CD14-positive monocyte (primary cell): ENCODE results near the gene TRMT112. TPM values are rescaled to one million over a fixed set of nuclear protein-coding genes. Genes with fewer than 3 reads are reported as not detected.

Experiments
- DNase-seq, 3 donors: peaks; one replicate each; pipeline ENCODE4 v3.0.0-alpha.2; 2011 to 2022
- H2AFZ ChIP-seq: 2 replicates; pipeline ENCODE4 v1.6.0; 2012; ENCODE audit warnings: mild to moderate bottlenecking, low read depth, low read length, inconsistent platforms; ENCODE audit not compliant: insufficient read depth, poor library complexity, severe bottlenecking
- H3K27ac ChIP-seq, 2 donors: 1 replicate in 1 of 2; 2 replicates in 1 of 2; pipeline ENCODE4 v1.5.1; 2012 to 2013; ENCODE audit warnings: low read length in 2 of 2, control low read depth in 1 of 2, inconsistent platforms in 1 of 2, low read depth in 1 of 2, mild to moderate bottlenecking in 1 of 2
- H3K27me3 ChIP-seq, 2 donors: one replicate each; pipeline versions ENCODE4 v1.6.0 to v1.6.1; 2011 to 2013; ENCODE audit warnings: low read length in 2 of 2; ENCODE audit not compliant: control insufficient read depth in 2 of 2, insufficient read depth in 2 of 2
- H3K36me3 ChIP-seq, 2 donors: replicated peaks in 1 of 2; 1 replicate in 1 of 2; 2 replicates in 1 of 2; pipeline versions ENCODE4 v1.5.1 to v1.6.1; 2012 to 2013; ENCODE audit warnings: low read length in 2 of 2, control low read depth in 1 of 2, inconsistent platforms in 1 of 2, mild to moderate bottlenecking in 1 of 2; ENCODE audit not compliant: insufficient read depth in 2 of 2, control insufficient read depth in 1 of 2
- H3K4me1 ChIP-seq, 2 donors: 1 replicate in 1 of 2; 2 replicates in 1 of 2; pipeline versions ENCODE4 v1.5.1 to v1.6.1; 2012 to 2013; ENCODE audit warnings: low read length in 2 of 2, control low read depth in 1 of 2, inconsistent platforms in 1 of 2, mild to moderate bottlenecking in 1 of 2, moderate library complexity in 1 of 2; ENCODE audit not compliant: insufficient read depth in 2 of 2, control insufficient read depth in 1 of 2
- H3K4me2 ChIP-seq: replicated peaks from 2 replicates; pipeline ENCODE3; 2012; ENCODE audit warnings: low read length, moderate library complexity, mild to moderate bottlenecking; ENCODE audit not compliant: poor library complexity, severe bottlenecking; ENCODE audit errors: extremely low read depth
- H3K4me3 ChIP-seq, 3 experiments: fragments of 200-600 bp in 1 of 3; sonication (generic) in 1 of 3; replicated peaks in 1 of 3; 1 replicate in 2 of 3; 2 replicates in 1 of 3; pipeline ENCODE4 v1.5.1; 2011 to 2013; ENCODE audit warnings: low read length in 3 of 3, mild to moderate bottlenecking in 3 of 3, control low read depth in 2 of 3, low read depth in 2 of 3, inconsistent platforms in 1 of 3, moderate library complexity in 1 of 3
- H3K79me2 ChIP-seq: 2 replicates; pipeline ENCODE4 v1.6.0; 2012; ENCODE audit warnings: mild to moderate bottlenecking, control low read depth, inconsistent platforms, low read length, moderate library complexity; ENCODE audit not compliant: insufficient read depth
- H3K9ac ChIP-seq: 2 replicates; pipeline ENCODE4 v1.6.0; 2017; ENCODE audit warnings: low read length, mild to moderate bottlenecking; ENCODE audit not compliant: insufficient read depth, poor library complexity, severe bottlenecking
- H3K9me3 ChIP-seq, 2 donors: replicated peaks in 1 of 2; 1 replicate in 1 of 2; 2 replicates in 1 of 2; pipeline versions ENCODE4 v1.5.1 to v1.6.1; 2012 to 2013; ENCODE audit warnings: low read length in 2 of 2, control low read depth in 1 of 2; ENCODE audit not compliant: control insufficient read depth in 1 of 2, insufficient read depth in 1 of 2
- H4K20me1 ChIP-seq: 2 replicates; pipeline ENCODE4 v1.6.0; 2012; ENCODE audit warnings: mild to moderate bottlenecking, low read length, control low read depth, moderate library complexity; ENCODE audit not compliant: insufficient read depth
- H3K27ac Mint-ChIP-seq, 7 donors: one replicate each; pipeline ENCODE4 v1.8.0; 2020; ENCODE audit warnings: mild to moderate bottlenecking in 7 of 7, mixed read lengths in 7 of 7, moderate library complexity in 6 of 7, inconsistent platforms in 2 of 7
- H3K27me3 Mint-ChIP-seq, 3 donors: one replicate each; pipeline ENCODE4 v1.8.0; 2021 to 2022; ENCODE audit warnings: low read depth in 3 of 3, mild to moderate bottlenecking in 3 of 3, mixed read lengths in 3 of 3, moderate library complexity in 3 of 3, inconsistent platforms in 1 of 3
- H3K36me3 Mint-ChIP-seq, 2 donors: one replicate each; pipeline ENCODE4 v1.8.0; 2020; ENCODE audit warnings: mixed read lengths in 2 of 2, inconsistent platforms in 1 of 2, mild to moderate bottlenecking in 1 of 2
- H3K4me1 Mint-ChIP-seq: one replicate; pipeline ENCODE4 v1.8.0; 2020; ENCODE audit warnings: mild to moderate bottlenecking, mixed read lengths
- H3K4me3 Mint-ChIP-seq, 2 donors: one replicate each; pipeline ENCODE4 v1.8.0; 2020; ENCODE audit warnings: mild to moderate bottlenecking in 2 of 2, mixed read lengths in 2 of 2, moderate library complexity in 1 of 2
- H3K9me3 Mint-ChIP-seq, 7 donors: one replicate each; pipeline ENCODE4 v1.8.0; 2020 to 2022; ENCODE audit warnings: mixed read lengths in 7 of 7, mild to moderate bottlenecking in 6 of 7, moderate library complexity in 6 of 7, inconsistent platforms in 2 of 7
- WGBS: methylation state at CpG from one replicate; pipeline ENCODE4 v1.1.5; 2013; ENCODE audit warnings: missing lambda C conversion rate; ENCODE audit not compliant: insufficient coverage; 5-methylcytosine and 5-hydroxymethylcytosine counted together
- intact Hi-C, 2 donors: fragments of 100-400 bp; cut with micrococcal nuclease; formaldehyde crosslinking; loops; one replicate each; pipeline versions ENCODE4 v1.15.0 to v1.15.1; 2023
- polyA plus RNA-seq, 3 donors: library from polyadenylated mRNA; depleted of rRNA in 1 of 3; unstranded in 2 of 3; stranded (reverse) in 1 of 3; fragments of 300-500 nt in 2 of 3; fragments of >200 nt in 1 of 3; fragmentation: Illumina TruSeq in 2 of 3; gene quantifications; 1 replicate in 2 of 3; 2 replicates in 1 of 3; pipeline ENCODE4 v1.2.3, GENCODE V29; 2012 to 2021
- TF ChIP-seq, protein P1 (sequence below): fragments of 200-600 bp; IDR thresholded peaks from one replicate; pipeline ENCODE4 v1.8.0; 2022; ENCODE audit warnings: antibody characterized with exemption, mild to moderate bottlenecking

The TRMT112 gene
- polyA plus RNA-seq, 3 donors = 162 to 298 (median 254) TPM

DNA sequence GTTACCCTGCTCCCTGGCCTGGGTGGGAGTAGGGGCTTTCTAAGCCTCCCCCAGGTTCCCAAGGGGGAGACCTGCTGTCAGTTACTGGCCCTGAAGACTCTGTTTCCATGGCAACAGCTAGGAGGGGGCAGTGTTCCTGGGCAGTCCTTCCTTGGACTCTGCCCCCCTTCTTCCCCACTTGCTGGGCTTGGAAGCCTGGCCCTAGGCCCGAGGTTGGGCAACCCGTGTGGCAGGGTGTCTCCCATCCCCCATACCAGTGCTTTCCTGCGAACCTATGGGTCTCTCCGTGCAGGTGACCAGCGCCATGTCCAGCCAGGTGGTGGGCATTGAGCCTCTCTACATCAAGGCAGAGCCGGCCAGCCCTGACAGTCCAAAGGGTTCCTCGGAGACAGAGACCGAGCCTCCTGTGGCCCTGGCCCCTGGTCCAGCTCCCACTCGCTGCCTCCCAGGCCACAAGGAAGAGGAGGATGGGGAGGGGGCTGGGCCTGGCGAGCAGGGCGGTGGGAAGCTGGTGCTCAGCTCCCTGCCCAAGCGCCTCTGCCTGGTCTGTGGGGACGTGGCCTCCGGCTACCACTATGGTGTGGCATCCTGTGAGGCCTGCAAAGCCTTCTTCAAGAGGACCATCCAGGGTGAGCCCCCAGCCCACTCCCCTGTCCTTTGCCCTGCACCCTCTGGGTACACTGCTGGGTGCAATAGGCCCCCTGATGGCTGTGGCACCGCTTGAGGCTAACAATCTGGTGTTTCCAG lies 10.3 kb downstream of the TRMT112 start:
- Histone ChIP-seq H3K36me3 (peaks cover 9 to 22% of the 10 kb centered on the region in 2 donors), H4K20me1 (peaks cover 49% of the 10 kb centered on the region), H3K9me3 (no peaks in the 10 kb centered on the region), H3K4me3 (peak overlapping the region; percentile 46 to 91 (median 90)), H3K4me2 (peak overlapping the region; percentile 97), H3K79me2 (peaks cover 54% of the 10 kb centered on the region), H3K9ac (no peak overlapping the region), H2AFZ (no peak overlapping the region), H3K27me3 (no peaks in the 10 kb centered on the region), H3K4me1 (peaks cover 26 to 30% of the 10 kb centered on the region in 2 donors), H3K27ac (peak overlapping the region; percentile 78 to 80)
- peak overlapping the region; percentile 96 to 97 for H3K4me3 Mint-ChIP-seq
- H3K4me1 Mint-ChIP-seq = peaks cover 35% of the 10 kb centered on the region
- peaks cover 4 to 5% (median 5%) of the 10 kb centered on the region in 3 donors for H3K27me3 Mint-ChIP-seq
- no peaks in the 10 kb centered on the region for H3K9me3 Mint-ChIP-seq
- TF ChIP-seq, protein P1, sequence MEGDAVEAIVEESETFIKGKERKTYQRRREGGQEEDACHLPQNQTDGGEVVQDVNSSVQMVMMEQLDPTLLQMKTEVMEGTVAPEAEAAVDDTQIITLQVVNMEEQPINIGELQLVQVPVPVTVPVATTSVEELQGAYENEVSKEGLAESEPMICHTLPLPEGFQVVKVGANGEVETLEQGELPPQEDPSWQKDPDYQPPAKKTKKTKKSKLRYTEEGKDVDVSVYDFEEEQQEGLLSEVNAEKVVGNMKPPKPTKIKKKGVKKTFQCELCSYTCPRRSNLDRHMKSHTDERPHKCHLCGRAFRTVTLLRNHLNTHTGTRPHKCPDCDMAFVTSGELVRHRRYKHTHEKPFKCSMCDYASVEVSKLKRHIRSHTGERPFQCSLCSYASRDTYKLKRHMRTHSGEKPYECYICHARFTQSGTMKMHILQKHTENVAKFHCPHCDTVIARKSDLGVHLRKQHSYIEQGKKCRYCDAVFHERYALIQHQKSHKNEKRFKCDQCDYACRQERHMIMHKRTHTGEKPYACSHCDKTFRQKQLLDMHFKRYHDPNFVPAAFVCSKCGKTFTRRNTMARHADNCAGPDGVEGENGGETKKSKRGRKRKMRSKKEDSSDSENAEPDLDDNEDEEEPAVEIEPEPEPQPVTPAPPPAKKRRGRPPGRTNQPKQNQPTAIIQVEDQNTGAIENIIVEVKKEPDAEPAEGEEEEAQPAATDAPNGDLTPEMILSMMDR = no peak
- DNase-seq = no peak
- peaks cover 12 to 32% of the 10 kb centered on the region in 2 donors for H3K36me3 Mint-ChIP-seq
- H3K27ac Mint-ChIP-seq = peak overlapping the region in 6 of 7 donors; percentile 50 to 97 (median 94)
- WGBS = 74% methylated on average over 12 of the region's 15 CpGs
- intact Hi-C loops = loop anchor here in 1 of 2 donors (5.0 kb wide), 1 partner anchor 35 kb away; the partner anchor contains the start of gene CCDC88B

DNA sequence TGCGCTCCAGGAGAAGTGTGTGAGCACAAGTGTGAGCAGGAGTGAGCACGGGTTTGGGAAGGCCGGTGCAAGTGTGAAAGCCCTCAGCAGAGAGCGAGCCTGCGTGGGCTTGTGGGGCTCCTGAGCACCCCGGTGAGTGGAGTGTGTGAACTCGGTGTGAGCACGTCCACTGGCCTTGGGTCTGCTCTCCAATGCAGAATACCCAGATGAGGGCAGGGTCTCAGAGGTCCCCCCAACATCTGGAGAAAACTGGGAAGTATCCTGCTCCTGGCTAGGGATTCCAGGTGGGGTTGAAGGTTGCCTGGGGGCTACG lies 10.8 kb downstream of the TRMT112 start:
- TF ChIP-seq, protein P1 = no peak
- intact Hi-C loops = loop anchor here in 1 of 2 donors (5.0 kb wide), 1 partner anchor 36 kb away; the partner anchor contains the start of gene CCDC88B
- WGBS = 10% methylated on average over 7 of the region's 9 CpGs
- Histone ChIP-seq H3K27me3 (no peaks in the 10 kb centered on the region), H2AFZ (peak overlapping the region; percentile 66), H3K9me3 (no peaks in the 10 kb centered on the region), H3K4me1 (peaks cover 28 to 33% of the 10 kb centered on the region in 2 donors), H4K20me1 (peaks cover 49% of the 10 kb centered on the region), H3K9ac (peak overlapping the region; percentile 65), H3K4me3 (peak overlapping the region; percentile 46 to 91 (median 90)), H3K27ac (peak overlapping the region; percentile 78 to 80), H3K79me2 (peaks cover 52% of the 10 kb centered on the region), H3K4me2 (peak overlapping the region; percentile 97), H3K36me3 (peaks cover 9 to 22% of the 10 kb centered on the region in 2 donors)
- Mint-ChIP-seq H3K27ac (peak overlapping the region; percentile 92 to 97 (median 96)), H3K9me3 (no peaks in the 10 kb centered on the region), H3K4me1 (peaks cover 39% of the 10 kb centered on the region), H3K4me3 (peak overlapping the region; percentile 96 to 97), H3K36me3 (peaks cover 12 to 29% of the 10 kb centered on the region in 2 donors), H3K27me3 (peaks cover 5 to 9% (median 9%) of the 10 kb centered on the region in 3 donors)
- DNase-seq = no peak
